Gastroesophageal sphincter (tissue), 4 donors: ENCODE data around the gene KCNG4. TPM values are rescaled to one million over a fixed set of nuclear protein-coding genes. Genes with fewer than 3 reads are reported as not detected.
"Not testable (repeated sequence)": the region's sequence is repeated elsewhere in the genome, so short reads cannot be mapped to it uniquely, and the experiment has no call there.

Source experiments
- ATAC-seq: fragments of 150-250 bp; one replicate; pipeline ENCODE4 v1.9.1; 2016; ENCODE audit warnings: mild to moderate bottlenecking, moderate library complexity
- H3K27ac ChIP-seq, 4 donors: fragments of 200-600 bp; sonication (generic) in 3 of 4; 1 replicate in 3 of 4; 2 replicates in 1 of 4; pipeline ENCODE4 v1.5.1; 2016 to 2019
- H3K27me3 ChIP-seq: fragments of 200-600 bp; sonication (generic); one replicate; pipeline ENCODE4 v1.5.1; 2019
- H3K36me3 ChIP-seq, 2 donors: fragments of 200-600 bp; sonication (generic); one replicate each; pipeline ENCODE4 v1.5.1; 2019; ENCODE audit warnings: control low read depth in 1 of 2
- H3K4me1 ChIP-seq, 3 donors: fragments of 200-600 bp; sonication (generic); 1 replicate in 2 of 3; 2 replicates in 1 of 3; pipeline ENCODE4 v1.5.1; 2016 to 2019; ENCODE audit warnings: control low read depth in 2 of 3
- H3K4me3 ChIP-seq, 2 donors: fragments of 200-600 bp; sonication (generic); one replicate each; pipeline ENCODE4 v1.5.1; 2019; ENCODE audit warnings: mild to moderate bottlenecking in 1 of 2, moderate library complexity in 1 of 2
- H3K9me3 ChIP-seq, 3 donors: fragments of 200-600 bp; sonication (generic); one replicate each; pipeline ENCODE4 v1.5.1; 2017 to 2019; ENCODE audit warnings: control low read depth in 2 of 3
- CTCF ChIP-seq, 4 experiments: fragments of 200-600 bp in 2 of 4; fragments of 450-650 bp in 2 of 4; sonication (generic) in 1 of 4; IDR thresholded peaks; one replicate each; pipeline ENCODE4 v1.5.1; 2017 to 2019; ENCODE audit warnings: antibody characterized with exemption in 4 of 4, mild to moderate bottlenecking in 2 of 4, moderate library complexity in 2 of 4
- EP300 ChIP-seq: sonication (generic); formaldehyde crosslinking; IDR thresholded peaks from one replicate; pipeline ENCODE4 v1.6.1; 2017; ENCODE audit warnings: antibody characterized with exemption, mild to moderate bottlenecking
- POLR2A ChIP-seq, 2 donors: fragments of 450-650 bp; IDR thresholded peaks; one replicate each; pipeline ENCODE4 v1.6.1; 2017; ENCODE audit warnings: antibody characterized with exemption in 2 of 2, mild to moderate bottlenecking in 2 of 2, moderate library complexity in 1 of 2
- POLR2AphosphoS5 ChIP-seq: sonication (generic); formaldehyde crosslinking; IDR thresholded peaks from one replicate; pipeline ENCODE4 v1.6.1; 2017; ENCODE audit warnings: antibody characterized with exemption
- WGBS, 2 donors: methylation state at CpG; one replicate each; pipeline ENCODE4 v1.1.5; 2018; ENCODE audit warnings: low coverage in 1 of 2; 5-methylcytosine and 5-hydroxymethylcytosine counted together
- total RNA-seq, 4 donors: library from RNA; depleted of rRNA; stranded (reverse); fragments of >200 nt; gene quantifications; one replicate each; pipeline ENCODE4 v1.1.0, GENCODE V29; 2016

Gene KCNG4
- total RNA-seq, 4 donors from 2014 or later: not detected

GRCh38 chr16:84220851-84221250 is 19.0 kb downstream of the KCNG4 start:
- WGBS, 2 donors: 83 to 100% methylated on average over 1 of the region's 1 CpG
- TF ChIP-seq CTCF (IDR thresholded peaks at IDR 0.05) (no peak), EP300 (no peak), POLR2AphosphoS5 (no peak), POLR2A (IDR thresholded peaks at IDR 0.05) (no peak)
- no peaks in the 10 kb centered on the region for H3K4me1 ChIP-seq
- H3K36me3 ChIP-seq: no peaks in the 10 kb centered on the region
- ATAC-seq: no peak
- H3K27me3 ChIP-seq: no peaks in the 10 kb centered on the region
- H3K4me3 ChIP-seq: no peak overlapping the region
- H3K9me3 ChIP-seq: no peaks in the 10 kb centered on the region
- H3K27ac ChIP-seq: no peak overlapping the region

GRCh38 chr16:84218956-84219355 is 20.9 kb downstream of the KCNG4 start:
- TF ChIP-seq POLR2AphosphoS5 (no peak), POLR2A (IDR thresholded peaks at IDR 0.05) (no peak), CTCF (IDR thresholded peaks at IDR 0.05) (no peak), EP300 (no peak)

GRCh38 chr16:84218176-84218823 is 21.5 kb downstream of the KCNG4 start:
- no peaks in the 10 kb centered on the region for H3K4me1 ChIP-seq
- H3K4me3 ChIP-seq: no peak overlapping the region
- 75 to 79% methylated on average over 7 to 11 of the region's 17 CpGs for WGBS, 2 donors
- ATAC-seq: no peak
- no peaks in the 10 kb centered on the region for H3K27me3 ChIP-seq
- H3K36me3 ChIP-seq: no peaks in the 10 kb centered on the region
- no peak for TF ChIP-seq EP300
- no peak for TF ChIP-seq POLR2AphosphoS5
- TF ChIP-seq POLR2A (IDR thresholded peaks at IDR 0.05): no peak
- no peak for TF ChIP-seq CTCF (IDR thresholded peaks at IDR 0.05)
- no peak overlapping the region for H3K27ac ChIP-seq
- H3K9me3 ChIP-seq: no peaks in the 10 kb centered on the region

More at GRCh38 chr16:84218956-84219355, 20.9 kb downstream of the KCNG4 start:
- H3K4me1 ChIP-seq: no peaks in the 10 kb centered on the region
- ATAC-seq: no peak
- WGBS, 2 donors: 74 to 80% methylated on average over 1 to 3 of the region's 6 CpGs
- H3K9me3 ChIP-seq: no peaks in the 10 kb centered on the region
- H3K36me3 ChIP-seq: no peaks in the 10 kb centered on the region
- H3K27ac ChIP-seq: no peak overlapping the region
- no peak overlapping the region for H3K4me3 ChIP-seq
- no peaks in the 10 kb centered on the region for H3K27me3 ChIP-seq

GRCh38 chr16:84216144-84216543 is 23.7 kb downstream of the KCNG4 start:
- H3K4me3 ChIP-seq, H3K9me3 ChIP-seq, ATAC-seq, H3K27me3 ChIP-seq, H3K36me3 ChIP-seq, H3K27ac ChIP-seq, H3K4me1 ChIP-seq: not testable (repeated sequence)
- 81% methylated on average over 3 of the region's 3 CpGs; no CpG with 5 or more reads in 1 of the 2 donors for WGBS, 2 donors

- Histone ChIP-seq H3K36me3 (no peaks in the 10 kb centered on the region), H3K9me3 (no peaks in the 10 kb centered on the region), H3K27me3 (no peaks in the 10 kb centered on the region), H3K4me3 (no peak overlapping the region), H3K27ac (no peak overlapping the region), H3K4me1 (no peaks in the 10 kb centered on the region)
- no peak for ATAC-seq
- no peak for TF ChIP-seq CTCF (IDR thresholded peaks at IDR 0.05)
- TF ChIP-seq POLR2AphosphoS5: no peak
- TF ChIP-seq POLR2A (IDR thresholded peaks at IDR 0.05): no peak
- no peak for TF ChIP-seq EP300
- 66 to 93% methylated on average over 2 to 5 of the region's 5 CpGs for WGBS, 2 donors
Observed at GRCh38 chr16:84215531-84215930, 24.3 kb downstream of the KCNG4 start.
